ACC112 (cell line): ENCODE results near the gene PACSIN3.

Experiments
- H2AFZ ChIP-seq: fragments of 200-600 bp; sonication (generic); one replicate; pipeline ENCODE4 v1.6.0; 2017; ENCODE audit warnings: antibody characterized with exemption, low read length; ENCODE audit not compliant: unreplicated experiment
- H3K27ac ChIP-seq: fragments of 200-600 bp; sonication (generic); 2 replicates; pipeline ENCODE4 v1.5.1; 2014; ENCODE audit warnings: low read depth, mild to moderate bottlenecking, antibody characterized with exemption, low read length, moderate library complexity
- H3K27me3 ChIP-seq: fragments of 200-600 bp; sonication (generic); 2 replicates; pipeline ENCODE4 v1.6.1; 2014; ENCODE audit warnings: mild to moderate bottlenecking, antibody characterized with exemption, low read length, moderate library complexity, mixed read lengths; ENCODE audit not compliant: insufficient read depth
- H3K36me3 ChIP-seq: fragments of 200-600 bp; sonication (generic); 2 replicates; pipeline ENCODE4 v1.6.1; 2016; ENCODE audit warnings: mild to moderate bottlenecking, antibody characterized with exemption, low read length, moderate library complexity, mixed read lengths; ENCODE audit not compliant: insufficient read depth
- H3K4me1 ChIP-seq: fragments of 200-600 bp; sonication (generic); one replicate; pipeline ENCODE4 v1.6.1; 2016; ENCODE audit warnings: low read length, mixed read lengths; ENCODE audit not compliant: insufficient read depth, unreplicated experiment, control insufficient read depth
- H3K4me3 ChIP-seq: fragments of 200-600 bp; sonication (generic); 2 replicates; pipeline ENCODE4 v1.5.1; 2014; ENCODE audit warnings: mild to moderate bottlenecking, low read depth, low read length
- H3K79me2 ChIP-seq: fragments of 200-600 bp; sonication (generic); one replicate; pipeline ENCODE4 v1.6.0; 2016; ENCODE audit warnings: low read length; ENCODE audit not compliant: control insufficient read depth, unreplicated experiment, insufficient read depth

Gene PACSIN3

DNA sequence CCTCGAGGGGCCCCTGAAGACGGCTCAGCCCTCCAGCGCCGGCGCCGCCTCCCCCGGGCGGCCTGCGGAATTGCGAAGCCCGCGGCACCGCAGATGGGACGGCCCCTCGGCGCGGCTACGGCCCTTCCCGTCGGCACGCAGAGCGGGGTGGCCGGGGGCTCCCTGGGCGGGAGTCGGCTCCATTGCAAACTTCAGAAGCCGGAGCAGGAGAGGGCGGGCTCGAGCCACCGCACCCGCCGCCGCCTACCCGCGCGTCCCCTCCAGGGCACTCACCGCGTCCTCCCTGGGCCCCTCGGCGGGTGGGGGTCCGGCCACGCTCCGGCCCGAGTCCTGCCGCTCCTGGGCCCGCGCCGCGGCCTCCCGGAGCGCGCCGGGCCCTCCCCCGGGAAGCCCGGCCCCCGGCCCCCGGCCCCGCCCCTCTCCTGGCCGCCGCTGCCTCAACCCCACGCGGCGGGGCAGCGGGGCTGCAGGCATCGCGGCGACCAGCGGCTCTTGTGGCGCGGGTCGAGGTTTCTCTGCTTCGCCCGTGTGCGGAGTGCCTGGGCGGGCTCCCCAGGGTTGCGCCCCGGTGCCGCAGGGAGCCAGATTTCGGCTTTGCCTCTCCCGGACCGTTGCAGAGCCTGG, at the start of gene PACSIN3:
Gene PACSIN3, minus strand, starts transcription at position 359 of the 624 bp plus-strand sequence. CDS start 3,707 bp downstream, outside the sequence.
- peaks cover 15% of the 10 kb centered on the region for H3K4me1 ChIP-seq
- H3K79me2 ChIP-seq = no peaks in the 10 kb centered on the region
- H2AFZ ChIP-seq = peak within 1 kb of the TSS; percentile 83
- no peaks in the 10 kb centered on the region for H3K36me3 ChIP-seq
- H3K27ac ChIP-seq = no peak within 1 kb of the TSS
- H3K4me3 ChIP-seq = peak within 1 kb of the TSS; percentile 83
- no peaks in the 10 kb centered on the region for H3K27me3 ChIP-seq

DNA sequence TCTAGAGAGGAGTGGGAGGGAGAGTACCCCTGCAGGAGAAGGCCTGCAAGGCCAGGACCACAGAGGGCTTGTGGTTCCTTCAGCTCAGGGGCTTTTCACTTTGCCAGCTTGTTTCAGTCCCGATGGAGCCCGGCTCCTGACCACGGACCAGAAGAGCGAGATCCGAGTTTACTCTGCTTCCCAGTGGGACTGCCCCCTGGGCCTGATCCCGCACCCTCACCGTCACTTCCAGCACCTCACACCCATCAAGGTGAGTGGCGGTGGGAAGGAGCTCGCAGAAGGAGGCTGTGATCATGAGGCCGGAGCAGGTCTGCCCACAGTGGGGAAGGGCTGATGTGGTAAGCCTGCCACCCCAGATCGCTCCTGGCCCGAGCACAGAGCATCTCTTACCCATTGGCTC, 48.9 kb upstream of the PACSIN3 start:
- H2AFZ ChIP-seq = no peak overlapping the region
- peaks cover 8% of the 10 kb centered on the region for H3K36me3 ChIP-seq
- H3K4me3 ChIP-seq = no peak overlapping the region
- peaks cover 29% of the 10 kb centered on the region for H3K4me1 ChIP-seq
- peak overlapping the region; percentile 71; the same call in 1 of the 2 replicates for H3K27ac ChIP-seq
- no peaks in the 10 kb centered on the region for H3K27me3 ChIP-seq
- H3K79me2 ChIP-seq = no peaks in the 10 kb centered on the region

DNA sequence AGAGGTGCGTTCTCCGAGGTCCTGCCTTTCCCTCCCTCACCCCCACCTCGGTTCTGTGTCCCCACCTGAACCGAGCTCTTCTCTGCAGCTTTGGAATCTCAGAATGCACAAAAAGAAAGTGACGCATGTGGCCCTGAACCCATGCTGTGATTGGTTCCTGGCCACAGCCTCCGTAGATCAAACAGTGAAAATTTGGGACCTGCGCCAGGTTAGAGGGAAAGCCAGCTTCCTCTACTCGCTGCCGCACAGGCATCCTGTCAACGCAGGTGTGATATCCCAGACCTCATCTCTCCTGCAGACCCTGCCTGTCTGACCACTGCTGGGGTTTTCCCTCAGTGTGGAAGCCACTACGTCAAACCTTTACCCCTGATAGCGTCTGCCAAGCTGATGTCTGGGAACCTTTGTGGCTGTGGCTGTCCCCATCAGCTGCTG, 48.5 kb upstream of the PACSIN3 start:
- Histone ChIP-seq H3K27me3 (no peaks in the 10 kb centered on the region), H3K4me1 (peaks cover 29% of the 10 kb centered on the region), H3K27ac (peak overlapping the region; percentile 71), H3K79me2 (no peaks in the 10 kb centered on the region), H3K36me3 (peaks cover 5% of the 10 kb centered on the region), H3K4me3 (peak overlapping the region; percentile 14; the same call in 1 of the 2 replicates), H2AFZ (no peak overlapping the region)

DNA sequence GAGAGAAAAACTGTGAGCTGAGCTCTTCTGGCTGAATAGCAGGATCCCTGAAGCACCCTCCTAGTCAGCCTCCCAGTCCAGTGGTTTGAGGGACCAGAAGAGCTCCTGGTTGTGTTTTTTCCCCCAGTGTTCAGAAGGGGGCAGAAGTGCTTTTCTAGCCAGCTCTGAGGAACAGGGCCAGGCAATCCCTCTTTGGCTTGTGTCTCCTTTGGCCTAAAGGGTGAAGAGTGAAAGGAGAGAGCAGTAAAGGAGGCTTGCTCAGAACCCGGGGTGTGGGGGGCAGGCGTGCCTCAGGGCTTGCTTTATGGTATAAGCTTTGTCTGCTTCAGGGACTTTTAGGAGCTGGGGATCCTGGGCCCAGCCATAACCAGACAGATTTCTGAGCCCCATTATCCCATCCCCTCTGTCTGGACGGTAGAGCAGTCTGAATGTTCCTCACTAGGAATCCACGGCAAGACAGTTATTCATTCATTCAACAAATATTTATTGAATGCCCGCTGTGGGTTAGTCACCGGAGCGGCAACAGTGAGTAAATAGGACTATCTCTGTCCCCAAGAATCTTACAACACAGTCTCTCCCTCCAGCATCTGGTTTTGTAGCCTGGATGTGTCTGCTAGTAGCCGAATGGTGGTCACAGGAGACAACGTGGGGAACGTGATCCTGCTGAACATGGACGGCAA, 47.9 kb upstream of the PACSIN3 start:
- Histone ChIP-seq H3K27ac (peak overlapping the region; percentile 71), H2AFZ (no peak overlapping the region), H3K36me3 (no peaks in the 10 kb centered on the region)

DNA sequence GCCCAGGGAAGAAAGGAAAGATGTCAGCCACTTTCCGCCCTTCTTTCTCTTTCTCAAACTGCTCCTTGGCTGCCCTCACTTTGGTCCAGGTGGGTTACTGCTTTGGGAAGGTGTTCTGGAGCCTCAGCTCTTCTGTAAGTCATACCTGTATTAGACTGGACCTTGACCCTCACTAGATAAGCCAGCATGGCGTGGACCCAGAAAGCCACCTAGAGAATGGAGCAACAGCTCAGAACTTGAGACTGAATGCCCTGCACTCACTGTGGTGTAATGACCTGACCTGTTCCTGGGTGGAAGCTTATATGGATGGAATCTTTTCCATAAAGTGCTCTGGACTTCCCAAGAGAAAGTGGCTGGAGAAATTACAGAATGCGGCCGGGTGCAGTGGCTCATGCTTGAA, 46.8 kb upstream of the PACSIN3 start:
- no peaks in the 10 kb centered on the region for H3K27me3 ChIP-seq
- no peak overlapping the region for H3K4me3 ChIP-seq
- no peaks in the 10 kb centered on the region for H3K36me3 ChIP-seq
- H3K27ac ChIP-seq = no peak overlapping the region
- H3K4me1 ChIP-seq = peaks cover 29% of the 10 kb centered on the region
- H3K79me2 ChIP-seq = no peaks in the 10 kb centered on the region
- H2AFZ ChIP-seq = no peak overlapping the region

More for the DNA sequence above, 47.9 kb upstream of the PACSIN3 start:
- H3K4me1 ChIP-seq = peaks cover 29% of the 10 kb centered on the region
- no peaks in the 10 kb centered on the region for H3K79me2 ChIP-seq
- H3K27me3 ChIP-seq = no peaks in the 10 kb centered on the region
- H3K4me3 ChIP-seq = peak overlapping the region; percentile 14; the same call in 1 of the 2 replicates

DNA sequence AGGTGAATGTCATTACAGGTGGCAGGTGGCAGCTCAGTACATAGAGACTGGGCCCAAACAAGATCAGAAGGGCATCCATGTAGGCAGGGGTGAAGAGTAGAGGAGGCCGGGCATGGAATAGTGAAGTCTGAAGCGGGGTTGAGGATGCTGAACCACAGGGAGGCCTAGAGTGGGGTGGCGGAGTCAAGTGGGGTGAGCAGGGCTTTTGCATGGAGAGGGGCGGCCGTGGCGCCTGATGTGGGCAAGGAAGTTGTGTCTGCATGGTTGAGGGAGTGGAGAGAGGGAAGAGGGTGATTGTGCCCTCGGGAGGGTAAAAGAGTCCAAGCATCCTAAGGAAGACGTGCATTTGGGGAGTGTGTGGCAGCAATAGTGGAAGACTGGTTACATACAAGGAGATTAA, 42.9 kb upstream of the PACSIN3 start:
- no peaks in the 10 kb centered on the region for H3K27me3 ChIP-seq
- H3K36me3 ChIP-seq = 0 out of 2 replicates have a peak, but pooled peaks cover 4% of the 10 kb centered on the region
- no peaks in the 10 kb centered on the region for H3K79me2 ChIP-seq

DNA sequence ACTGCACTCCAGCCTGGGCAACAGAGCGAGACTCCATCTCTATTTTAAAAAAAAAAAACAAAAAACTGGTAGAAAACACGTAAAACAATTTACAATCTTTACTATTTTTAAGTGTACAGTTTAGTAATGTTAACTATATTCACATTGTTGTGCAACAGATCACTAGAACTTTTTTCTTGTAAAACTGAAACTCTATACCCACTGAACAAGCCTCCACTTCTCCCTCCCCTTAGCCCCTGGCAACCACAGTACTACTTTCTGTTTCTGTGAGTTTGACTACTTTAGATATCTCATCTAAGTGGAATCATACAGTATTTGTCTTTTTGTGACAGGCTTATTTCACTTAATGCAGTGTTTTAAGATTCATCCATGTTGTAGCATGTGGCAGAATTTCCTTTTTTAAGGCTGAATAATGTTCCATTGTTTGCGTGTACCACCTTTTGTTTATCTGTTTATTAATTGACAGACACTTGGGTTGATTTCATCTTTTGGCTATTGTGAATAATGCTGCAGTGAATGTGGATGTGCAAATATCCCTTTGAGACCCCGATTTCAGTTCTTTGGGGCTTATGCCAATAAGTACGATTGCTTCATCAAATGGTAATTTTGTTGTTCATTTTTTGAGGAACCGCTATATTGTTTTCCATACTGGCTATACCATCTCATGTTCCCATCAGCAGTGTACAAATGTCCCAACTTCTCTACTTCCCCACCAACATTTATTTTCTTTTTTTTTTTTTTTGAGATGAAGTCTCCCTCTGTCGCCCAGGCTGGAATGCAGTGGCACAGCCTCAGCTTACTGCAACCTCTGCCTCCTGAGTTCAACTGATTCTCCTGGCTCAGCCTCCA, 39.5 kb upstream of the PACSIN3 start:
- H3K36me3 ChIP-seq = peaks cover 10% of the 10 kb centered on the region; the same call in 1 of the 2 replicates
- H3K27ac ChIP-seq = no peak overlapping the region
- H3K4me3 ChIP-seq = no peak overlapping the region

More for the DNA sequence above, 42.9 kb upstream of the PACSIN3 start:
- Histone ChIP-seq H3K4me1 (peaks cover 6% of the 10 kb centered on the region), H3K4me3 (no peak overlapping the region), H2AFZ (no peak overlapping the region), H3K27ac (no peak overlapping the region)

DNA sequence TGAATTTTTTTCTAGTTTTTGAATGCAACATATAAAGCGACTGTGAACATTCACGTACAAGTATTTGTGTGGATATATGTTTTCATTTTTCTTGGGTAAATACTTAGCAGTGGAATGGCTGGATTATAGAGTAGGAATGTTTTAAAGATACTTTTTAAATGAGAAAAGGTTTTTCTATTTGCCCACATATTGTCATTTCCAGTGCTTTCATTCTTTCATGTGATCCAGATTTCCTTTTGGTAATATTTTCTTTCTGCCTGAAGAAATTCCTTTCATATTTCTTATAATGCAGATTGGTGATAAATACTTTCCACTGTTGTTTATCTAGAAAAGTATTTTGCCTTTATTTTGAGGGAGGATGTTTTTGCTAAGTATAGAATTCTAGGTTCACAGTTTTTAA, 36.5 kb upstream of the PACSIN3 start:
- no peak overlapping the region for H3K27ac ChIP-seq
- H3K79me2 ChIP-seq = peaks cover 9% of the 10 kb centered on the region
- no peaks in the 10 kb centered on the region for H3K27me3 ChIP-seq
- H2AFZ ChIP-seq = no peak overlapping the region
- H3K36me3 ChIP-seq = peaks cover 14% of the 10 kb centered on the region; the same call in 1 of the 2 replicates
- peaks cover 27% of the 10 kb centered on the region for H3K4me1 ChIP-seq
- H3K4me3 ChIP-seq = no peak overlapping the region

More for the DNA sequence above, 39.5 kb upstream of the PACSIN3 start:
- peaks cover 7% of the 10 kb centered on the region for H3K4me1 ChIP-seq
- H2AFZ ChIP-seq = no peak overlapping the region
- no peaks in the 10 kb centered on the region for H3K79me2 ChIP-seq
- H3K27me3 ChIP-seq = no peaks in the 10 kb centered on the region

DNA sequence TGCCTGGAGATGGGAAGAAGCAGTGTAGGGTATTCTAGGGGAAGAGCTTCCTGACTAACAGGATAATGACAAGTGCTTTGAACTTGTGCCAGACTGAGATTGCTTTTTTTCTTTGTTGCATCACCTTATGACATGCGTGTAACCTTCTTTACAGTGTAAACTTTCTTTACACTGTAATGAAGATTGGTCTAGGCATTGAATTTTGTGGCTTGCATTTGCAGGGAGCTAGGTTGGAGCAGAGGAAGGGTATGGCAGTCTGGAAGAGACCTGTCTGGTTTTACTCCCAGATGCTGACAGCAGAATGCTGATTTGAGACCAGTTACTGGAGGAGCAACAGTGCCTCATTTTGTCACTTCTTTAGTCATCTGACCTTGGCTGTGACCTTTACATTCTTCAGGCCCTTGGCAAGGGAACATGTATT, 34.2 kb upstream of the PACSIN3 start:
- Histone ChIP-seq H3K36me3 (peaks cover 10% of the 10 kb centered on the region; the same call in 1 of the 2 replicates), H3K4me1 (peaks cover 33% of the 10 kb centered on the region), H3K4me3 (no peak overlapping the region), H3K27ac (peak overlapping the region; percentile 64), H2AFZ (no peak overlapping the region), H3K79me2 (peaks cover 18% of the 10 kb centered on the region), H3K27me3 (no peaks in the 10 kb centered on the region)

DNA sequence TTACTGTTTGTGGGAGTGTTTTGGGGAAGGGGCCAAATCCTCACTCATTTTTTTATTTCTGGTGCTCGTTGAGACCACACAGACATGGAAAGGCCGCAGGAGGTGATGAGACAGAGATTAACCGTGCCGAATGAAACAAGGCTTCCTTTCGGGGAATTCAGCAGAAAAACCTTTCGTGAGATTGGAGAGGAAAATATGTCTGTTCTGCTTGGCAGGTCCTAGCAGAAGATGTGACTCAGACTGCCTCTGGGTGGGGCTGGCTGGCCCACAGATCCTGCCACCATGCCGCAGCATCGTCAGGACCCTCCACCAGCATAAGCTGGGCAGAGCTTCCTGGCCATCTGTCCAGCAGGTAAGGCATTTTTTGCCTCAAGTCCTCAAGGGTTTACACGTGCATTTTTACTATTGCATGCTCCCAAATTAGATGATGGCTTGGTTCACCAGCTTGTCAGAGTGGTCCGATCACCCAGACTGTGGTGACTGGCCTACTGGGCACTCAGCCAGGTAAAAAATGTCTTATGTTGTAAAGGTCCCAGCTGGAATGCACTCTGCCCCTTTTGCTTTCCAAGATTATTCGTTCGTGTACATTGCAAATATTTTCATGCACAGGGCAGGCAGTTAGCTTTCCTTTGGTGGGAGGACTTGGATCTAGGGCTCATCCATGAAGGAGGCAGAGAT, 30.0 kb upstream of the PACSIN3 start:
- Histone ChIP-seq H3K4me1 (peaks cover 31% of the 10 kb centered on the region), H3K79me2 (peaks cover 23% of the 10 kb centered on the region), H2AFZ (no peak overlapping the region), H3K36me3 (peaks cover 4% of the 10 kb centered on the region; the same call in 1 of the 2 replicates), H3K27me3 (no peaks in the 10 kb centered on the region), H3K27ac (peak overlapping the region; percentile 91), H3K4me3 (peak overlapping the region; percentile 95)
